AG09309 (cell line): ENCODE measurements around the gene ATP2B3.

ENCODE experiments used
- DNase-seq: peaks from one replicate; pipeline ENCODE4 v3.0.0-alpha.2; 2010; ENCODE audit warnings: low read depth
- H3K4me3 ChIP-seq: 2 replicates; pipeline ENCODE4 v1.5.1; 2011; ENCODE audit warnings: mild to moderate bottlenecking, low read depth, low read length, moderate library complexity; ENCODE audit not compliant: control insufficient read depth
- TF ChIP-seq, protein P1 (sequence below): IDR thresholded peaks from 2 replicates; pipeline ENCODE4 v1.5.1; 2011; ENCODE audit warnings: mild to moderate bottlenecking, low read depth, low read length, inconsistent platforms; ENCODE audit not compliant: insufficient read depth, control insufficient read depth; ENCODE audit errors: missing control alignments

ATP2B3 gene

GRCh38 chrX:153580700-153581386 lies 63.4 kb downstream of the ATP2B3 start:
- TF ChIP-seq, protein P1, sequence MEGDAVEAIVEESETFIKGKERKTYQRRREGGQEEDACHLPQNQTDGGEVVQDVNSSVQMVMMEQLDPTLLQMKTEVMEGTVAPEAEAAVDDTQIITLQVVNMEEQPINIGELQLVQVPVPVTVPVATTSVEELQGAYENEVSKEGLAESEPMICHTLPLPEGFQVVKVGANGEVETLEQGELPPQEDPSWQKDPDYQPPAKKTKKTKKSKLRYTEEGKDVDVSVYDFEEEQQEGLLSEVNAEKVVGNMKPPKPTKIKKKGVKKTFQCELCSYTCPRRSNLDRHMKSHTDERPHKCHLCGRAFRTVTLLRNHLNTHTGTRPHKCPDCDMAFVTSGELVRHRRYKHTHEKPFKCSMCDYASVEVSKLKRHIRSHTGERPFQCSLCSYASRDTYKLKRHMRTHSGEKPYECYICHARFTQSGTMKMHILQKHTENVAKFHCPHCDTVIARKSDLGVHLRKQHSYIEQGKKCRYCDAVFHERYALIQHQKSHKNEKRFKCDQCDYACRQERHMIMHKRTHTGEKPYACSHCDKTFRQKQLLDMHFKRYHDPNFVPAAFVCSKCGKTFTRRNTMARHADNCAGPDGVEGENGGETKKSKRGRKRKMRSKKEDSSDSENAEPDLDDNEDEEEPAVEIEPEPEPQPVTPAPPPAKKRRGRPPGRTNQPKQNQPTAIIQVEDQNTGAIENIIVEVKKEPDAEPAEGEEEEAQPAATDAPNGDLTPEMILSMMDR = peak; percentile 8
- no peak overlapping the region for H3K4me3 ChIP-seq
- DNase-seq = no peak

GRCh38 chrX:153582896-153583295 lies 65.5 kb downstream of the ATP2B3 start:
- DNase-seq = no peak
- TF ChIP-seq, protein P1 = no peak
- H3K4me3 ChIP-seq = no peak overlapping the region

DNA sequence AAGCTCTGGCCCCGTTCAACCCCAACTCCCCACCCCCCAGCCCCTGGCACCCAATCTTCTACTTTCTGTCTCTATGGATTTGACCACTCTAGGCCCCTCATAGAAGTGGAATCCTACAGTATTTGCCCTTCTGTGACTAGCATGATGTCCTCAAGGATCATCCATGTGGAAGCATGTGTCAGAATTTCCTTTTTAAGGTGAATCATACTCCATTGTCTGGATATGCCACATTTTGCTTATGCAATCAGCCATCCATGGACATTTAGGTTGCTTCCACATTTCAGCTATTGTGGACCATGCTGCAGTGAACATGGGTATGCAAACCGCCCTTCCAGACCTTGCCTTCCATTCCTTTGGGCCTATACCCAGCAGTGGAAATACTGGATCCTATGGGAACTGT lies 66.0 kb downstream of the ATP2B3 start:
- no peak for DNase-seq
- H3K4me3 ChIP-seq = no peak overlapping the region
- TF ChIP-seq, protein P1 = no peak

GRCh38 chrX:153585827-153586226 lies 68.4 kb downstream of the ATP2B3 start:
- TF ChIP-seq, protein P1 = no peak
- no peak for DNase-seq
- no peak overlapping the region for H3K4me3 ChIP-seq

GRCh38 chrX:153587342-153587741 lies 69.9 kb downstream of the ATP2B3 start:
- TF ChIP-seq, protein P1 = no peak
- no peak for DNase-seq
- H3K4me3 ChIP-seq = no peak overlapping the region

DNA sequence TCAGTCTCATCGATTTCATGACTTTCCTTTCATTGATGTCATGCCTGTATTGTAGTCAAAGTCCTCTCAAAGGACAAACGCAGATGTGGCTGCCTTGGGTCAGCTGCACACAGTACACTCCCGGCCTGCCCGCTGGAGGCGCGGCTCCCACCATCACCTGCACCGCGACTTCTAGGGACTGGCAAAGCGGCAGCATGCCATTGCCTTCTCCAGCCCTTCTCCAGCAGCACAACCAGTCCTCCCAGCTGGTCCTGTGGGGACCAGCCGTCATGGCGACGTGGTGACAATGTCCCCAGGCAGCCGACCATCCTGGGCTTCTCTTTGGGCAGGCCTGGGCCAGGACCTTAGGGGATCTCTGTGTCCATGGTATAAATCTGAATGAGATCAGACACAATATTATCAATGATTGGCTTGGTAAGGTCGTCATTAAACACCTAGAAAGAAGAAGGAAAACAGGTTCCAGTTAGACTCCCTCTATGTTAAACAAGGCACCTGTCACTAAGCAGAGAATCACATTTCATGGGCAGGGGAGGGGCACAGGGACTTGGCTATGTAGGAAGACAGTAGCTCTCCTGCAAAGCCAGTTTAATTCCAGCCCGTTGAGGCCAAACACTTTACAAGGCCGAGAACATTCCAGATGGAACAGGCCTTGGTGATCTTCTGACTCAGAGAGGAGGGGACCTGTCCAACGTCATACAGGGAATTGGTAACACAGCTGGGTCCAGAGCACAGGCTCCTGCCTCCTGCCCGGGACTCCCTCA lies 70.8 kb downstream of the ATP2B3 start:
- no peak for DNase-seq
- TF ChIP-seq, protein P1 = no peak
- no peak overlapping the region for H3K4me3 ChIP-seq
